ENCODE results near the gene DDX46.
"Not testable (repeated sequence)": the region's sequence is repeated elsewhere in the genome, so short reads cannot be mapped to it uniquely, and the experiment has no call there.

DDX46 gene

GRCh38 chr5:134742134-134742533 lies 16.4 kb upstream of the DDX46 start:
- DNase-seq (ENCODE audit: extremely low spot score): no peak
- POLR2A ChIA-PET: no interaction called here
- CTCF ChIA-PET: interaction anchor here (1.5 to 5.7 kb wide), 2 partner anchors 9 to 14 kb away, joined by 3 to 66 read pairs; partner anchors contain the start of gene DDX46
- no peak for TF ChIP-seq CTCF (IDR thresholded peaks at IDR 0.05; ENCODE audit: control extremely low read depth, extremely low read depth, low read depth, missing control alignments)

- CTCF ChIA-PET: interaction anchor here (0.7 to 0.8 kb wide), 2 partner anchors 9 kb away, joined by 3 to 6 read pairs; partner anchors contain the start of gene DDX46
- no peak for TF ChIP-seq CTCF (IDR thresholded peaks at IDR 0.05; ENCODE audit: control extremely low read depth, extremely low read depth, low read depth, missing control alignments)
- POLR2A ChIA-PET: no interaction called here
- DNase-seq (ENCODE audit: extremely low spot score): no peak
Observed at GRCh38 chr5:134749415-134749814, 9.2 kb upstream of the DDX46 start.

GRCh38 chr5:134758176-134758503 lies 439 bp upstream of the DDX46 start:
- ChIA-PET POLR2A (interaction anchor here (0.7 to 0.9 kb wide), 2 partner anchors 87 to 110 kb away, joined by 4 to 5 read pairs; partner anchors contain the start of gene C5orf24), CTCF (interaction anchor here (0.9 to 6.8 kb wide), 22 partner anchors 8 to 203 kb away, joined by 3 to 66 read pairs (median 4); partner anchors contain the start of genes CAMLG and PCBD2)
- TF ChIP-seq CTCF (IDR thresholded peaks at IDR 0.05; ENCODE audit: control extremely low read depth, extremely low read depth, low read depth, missing control alignments): no peak
- DNase-seq (ENCODE audit: extremely low spot score): no peak

- DNase-seq (ENCODE audit: extremely low spot score); POLR2A ChIA-PET: not testable (repeated sequence)
- CTCF ChIA-PET: interaction anchor here (1.5 kb wide), 1 partner anchor 29 kb away, joined by 4 read pairs; the partner anchor contains the start of gene CAMLG
Observed at GRCh38 chr5:134767528-134768291, 9.1 kb downstream of the DDX46 start.

GRCh38 chr5:134769206-134769605 lies 10.6 kb downstream of the DDX46 start:
- ChIA-PET CTCF (interaction anchor here (1.1 kb wide), 1 partner anchor 52 kb away, joined by 3 read pairs; no protein-coding TSS in a partner anchor), POLR2A (no interaction called here)
- no peak for DNase-seq (ENCODE audit: extremely low spot score)
- TF ChIP-seq CTCF (IDR thresholded peaks at IDR 0.05; ENCODE audit: control extremely low read depth, extremely low read depth, low read depth, missing control alignments): no peak

GRCh38 chr5:134772461-134773125 lies 14.0 kb downstream of the DDX46 start:
- ChIA-PET POLR2A (no interaction called here), CTCF (interaction anchor here (1.2 to 1.3 kb wide), 2 partner anchors 10 to 14 kb away, joined by 3 to 4 read pairs; partner anchors contain the start of gene DDX46)
- DNase-seq (ENCODE audit: extremely low spot score): no peak
- no peak for TF ChIP-seq CTCF (IDR thresholded peaks at IDR 0.05; ENCODE audit: control extremely low read depth, extremely low read depth, low read depth, missing control alignments)

- CTCF ChIA-PET: interaction anchor here (0.8 to 2.0 kb wide), 4 partner anchors 16 to 39 kb away, joined by 4 to 6 read pairs (median 4); partner anchors contain the start of genes CAMLG and DDX46
- DNase-seq (ENCODE audit: extremely low spot score): no peak
- TF ChIP-seq CTCF (IDR thresholded peaks at IDR 0.05; ENCODE audit: control extremely low read depth, extremely low read depth, low read depth, missing control alignments): no peak
- POLR2A ChIA-PET: no interaction called here
Observed at GRCh38 chr5:134777366-134777765, 18.8 kb downstream of the DDX46 start.
